GM10248 (cell line): ENCODE data around the gene NAV3.

Experiments
- CTCF ChIA-PET: fragments of 300-600 bp; sonication (Branson Sonifier 250); formaldehyde crosslinking; extraction: SDS; loops from one replicate; lab custom pipeline; 2021; ENCODE audit warnings: antibody characterized with exemption; lab: Yijun Ruan, JAX
- POLR2A ChIA-PET: fragments of 350-650 bp; sonication (Branson Sonifier 250); formaldehyde crosslinking; extraction: SDS; loops from one replicate; lab custom pipeline; 2020; ENCODE audit warnings: antibody characterized with exemption; lab: Yijun Ruan, JAX
- DNase-seq: peaks from one replicate; pipeline ENCODE4 v3.0.0; 2012; ENCODE audit errors: extremely low spot score
- TF ChIP-seq, protein P1 (sequence below): IDR thresholded peaks from 2 replicates; pipeline ENCODE4 v1.5.1; 2012; ENCODE audit warnings: mild to moderate bottlenecking, low read depth; ENCODE audit errors: extremely low read depth, missing control alignments, control extremely low read depth

The NAV3 gene

GRCh38 chr12:77841521-77841920 is 10.8 kb downstream of the NAV3 start:
- CTCF ChIA-PET, result interaction anchor here (0.8 to 1.1 kb wide), 2 partner anchors 10 to 11 kb away, joined by 3 read pairs; no protein-coding TSS in a partner anchor

GRCh38 chr12:77842430-77842829 is 11.7 kb downstream of the NAV3 start:
- TF ChIP-seq, protein P1, sequence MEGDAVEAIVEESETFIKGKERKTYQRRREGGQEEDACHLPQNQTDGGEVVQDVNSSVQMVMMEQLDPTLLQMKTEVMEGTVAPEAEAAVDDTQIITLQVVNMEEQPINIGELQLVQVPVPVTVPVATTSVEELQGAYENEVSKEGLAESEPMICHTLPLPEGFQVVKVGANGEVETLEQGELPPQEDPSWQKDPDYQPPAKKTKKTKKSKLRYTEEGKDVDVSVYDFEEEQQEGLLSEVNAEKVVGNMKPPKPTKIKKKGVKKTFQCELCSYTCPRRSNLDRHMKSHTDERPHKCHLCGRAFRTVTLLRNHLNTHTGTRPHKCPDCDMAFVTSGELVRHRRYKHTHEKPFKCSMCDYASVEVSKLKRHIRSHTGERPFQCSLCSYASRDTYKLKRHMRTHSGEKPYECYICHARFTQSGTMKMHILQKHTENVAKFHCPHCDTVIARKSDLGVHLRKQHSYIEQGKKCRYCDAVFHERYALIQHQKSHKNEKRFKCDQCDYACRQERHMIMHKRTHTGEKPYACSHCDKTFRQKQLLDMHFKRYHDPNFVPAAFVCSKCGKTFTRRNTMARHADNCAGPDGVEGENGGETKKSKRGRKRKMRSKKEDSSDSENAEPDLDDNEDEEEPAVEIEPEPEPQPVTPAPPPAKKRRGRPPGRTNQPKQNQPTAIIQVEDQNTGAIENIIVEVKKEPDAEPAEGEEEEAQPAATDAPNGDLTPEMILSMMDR, result no peak
- ChIA-PET CTCF (interaction anchor here (0.8 to 1.1 kb wide), 2 partner anchors 11 to 12 kb away, joined by 3 read pairs; no protein-coding TSS in a partner anchor), POLR2A (no interaction called here)
- DNase-seq, result no peak

More at GRCh38 chr12:77841521-77841920, 10.8 kb downstream of the NAV3 start:
- DNase-seq, result no peak
- POLR2A ChIA-PET, result no interaction called here
- TF ChIP-seq, protein P1, result no peak

DNA sequence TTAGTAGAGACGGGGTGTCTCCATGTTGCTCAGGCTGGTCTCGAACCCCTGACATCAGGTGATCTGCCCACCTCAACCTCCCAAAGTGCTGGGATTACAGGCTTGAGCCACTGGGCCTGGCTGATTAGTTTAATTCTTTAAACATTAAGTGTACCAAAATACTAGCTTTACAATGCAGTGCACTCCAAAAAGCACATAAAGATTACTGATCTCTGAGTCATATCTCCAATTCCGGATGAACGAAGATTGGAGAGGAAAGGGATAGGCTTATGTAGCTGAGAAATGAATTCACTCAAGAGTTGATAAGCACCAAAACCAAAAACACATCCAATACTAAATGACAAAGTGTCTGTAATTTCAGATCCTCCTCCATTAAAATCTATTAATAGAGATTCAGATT is 15.1 kb downstream of the NAV3 start:
- TF ChIP-seq, protein P1, result no peak
- POLR2A ChIA-PET, result no interaction called here
- CTCF ChIA-PET, result interaction anchor here (1.1 kb wide), 1 partner anchor 11 kb away, joined by 3 read pairs; no protein-coding TSS in a partner anchor
- no peak for DNase-seq

GRCh38 chr12:77847060-77847541 is 16.4 kb downstream of the NAV3 start:
- TF ChIP-seq, protein P1, result no peak
- ChIA-PET CTCF (interaction anchor here (1.3 to 1.4 kb wide), 2 partner anchors 15 to 29 kb away, joined by 3 to 4 read pairs; no protein-coding TSS in a partner anchor), POLR2A (no interaction called here)
- DNase-seq, result peak; percentile 57

- CTCF ChIA-PET, result interaction anchor here (0.9 to 1.4 kb wide), 3 partner anchors 14 to 81 kb away, joined by 3 to 4 read pairs (median 3); no protein-coding TSS in a partner anchor
Observed at GRCh38 chr12:77847680-77848431, 17.2 kb downstream of the NAV3 start.

GRCh38 chr12:77850129-77850528 is 19.4 kb downstream of the NAV3 start:
- DNase-seq, result no peak
- TF ChIP-seq, protein P1, result no peak
- CTCF ChIA-PET, result no interaction called here
- POLR2A ChIA-PET, result no interaction called here

More at GRCh38 chr12:77847680-77848431, 17.2 kb downstream of the NAV3 start:
- TF ChIP-seq, protein P1, result no peak
- POLR2A ChIA-PET, result no interaction called here
- DNase-seq, result no peak
